Right atrium auricular region (tissue), 2 donors: ENCODE results near the gene CDH13. TPM values are rescaled to one million over a fixed set of nuclear protein-coding genes. Genes with fewer than 3 reads are reported as not detected.

Experiments
- DNase-seq: peaks from one replicate; pipeline ENCODE4 v3.0.0-alpha.2; 2019; ENCODE audit warnings: low spot score
- H3K27ac ChIP-seq, 2 donors: fragments of 200-600 bp; sonication (generic); 1 replicate in 1 of 2; 2 replicates in 1 of 2; pipeline ENCODE4 v1.5.1; 2016 to 2019
- H3K27me3 ChIP-seq, 2 donors: fragments of 200-600 bp; sonication (generic); one replicate each; pipeline versions ENCODE4 v1.5.1 to v1.6.0; 2017 to 2019
- H3K36me3 ChIP-seq: fragments of 200-600 bp; sonication (generic); one replicate; pipeline ENCODE4 v1.5.1; 2016
- H3K4me1 ChIP-seq, 2 donors: fragments of 200-600 bp; sonication (generic); one replicate each; pipeline versions ENCODE4 v1.5.1 to v1.6.0; 2017 to 2019
- H3K4me3 ChIP-seq, 2 donors: fragments of 200-600 bp; sonication (generic); 1 replicate in 1 of 2; 2 replicates in 1 of 2; pipeline ENCODE4 v1.5.1; 2017 to 2019; ENCODE audit warnings: mild to moderate bottlenecking in 1 of 2, moderate library complexity in 1 of 2
- H3K9me3 ChIP-seq, 2 donors: fragments of 200-600 bp; sonication (generic); one replicate each; pipeline ENCODE4 v1.5.1; 2019
- CTCF ChIP-seq, 2 donors: fragments of 200-600 bp; sonication (generic); IDR thresholded peaks; one replicate each; pipeline ENCODE4 v1.5.1; 2019; ENCODE audit warnings: antibody characterized with exemption in 2 of 2
- total RNA-seq, 2 donors: library from RNA; depleted of rRNA; stranded (reverse); fragments of >200 nt; gene quantifications; one replicate each; pipeline ENCODE4 v1.1.0, GENCODE V29; 2016

The CDH13 gene
- total RNA-seq, 2 donors from 2014 or later, result 75.4 to 85.9 TPM

- no peak for TF ChIP-seq CTCF (IDR thresholded peaks at IDR 0.05)
- H3K36me3 ChIP-seq, result no peaks in the 10 kb centered on the region
- no peaks in the 10 kb centered on the region for H3K9me3 ChIP-seq
- no peak overlapping the region for H3K4me3 ChIP-seq
- no peak overlapping the region for H3K27ac ChIP-seq
- H3K4me1 ChIP-seq, result peaks cover 0 to 6% of the 10 kb centered on the region in 2 donors
- DNase-seq, result no peak
- H3K27me3 ChIP-seq, result no peaks in the 10 kb centered on the region
These were observed 24.7 kb upstream of the CDH13 start for GRCh38 chr16:82601989-82602640.

- no peaks in the 10 kb centered on the region for H3K27me3 ChIP-seq
- no peak overlapping the region for H3K27ac ChIP-seq
- no peaks in the 10 kb centered on the region for H3K9me3 ChIP-seq
- H3K36me3 ChIP-seq, result no peaks in the 10 kb centered on the region
- no peak for DNase-seq
- TF ChIP-seq CTCF (IDR thresholded peaks at IDR 0.05), result peak; percentile 51 to 75
- peaks cover 0 to 6% of the 10 kb centered on the region in 2 donors for H3K4me1 ChIP-seq
- no peak overlapping the region for H3K4me3 ChIP-seq
These were observed 22.9 kb upstream of the CDH13 start for GRCh38 chr16:82603784-82604411.

- DNase-seq, result no peak
- no peaks in the 10 kb centered on the region for H3K27me3 ChIP-seq
- peaks cover 0 to 6% of the 10 kb centered on the region in 2 donors for H3K4me1 ChIP-seq
- no peak overlapping the region for H3K4me3 ChIP-seq
- TF ChIP-seq CTCF (IDR thresholded peaks at IDR 0.05), result no peak
- H3K36me3 ChIP-seq, result no peaks in the 10 kb centered on the region
- no peak overlapping the region for H3K27ac ChIP-seq
- H3K9me3 ChIP-seq, result no peaks in the 10 kb centered on the region
These were observed 21.7 kb upstream of the CDH13 start for GRCh38 chr16:82605076-82605475.

GRCh38 chr16:82605863-82606620 is 20.7 kb upstream of the CDH13 start:
- Histone ChIP-seq H3K4me3 (no peak overlapping the region), H3K4me1 (peaks cover 0 to 6% of the 10 kb centered on the region in 2 donors), H3K9me3 (no peaks in the 10 kb centered on the region), H3K27me3 (no peaks in the 10 kb centered on the region), H3K36me3 (no peaks in the 10 kb centered on the region), H3K27ac (no peak overlapping the region)
- DNase-seq, result no peak
- no peak for TF ChIP-seq CTCF (IDR thresholded peaks at IDR 0.05)

GRCh38 chr16:82609140-82609539 is 17.6 kb upstream of the CDH13 start:
- no peak for TF ChIP-seq CTCF (IDR thresholded peaks at IDR 0.05)
- no peaks in the 10 kb centered on the region for H3K4me1 ChIP-seq
- no peaks in the 10 kb centered on the region for H3K27me3 ChIP-seq
- DNase-seq, result no peak
- H3K36me3 ChIP-seq, result no peaks in the 10 kb centered on the region
- no peaks in the 10 kb centered on the region for H3K9me3 ChIP-seq
- no peak overlapping the region for H3K4me3 ChIP-seq
- peak overlapping the region in 1 of 2 donors; percentile 62 for H3K27ac ChIP-seq
